GM12878 (cell line): ENCODE measurements around the gene PLRG1. TPM values are rescaled to one million over a fixed set of nuclear protein-coding genes. Genes with fewer than 3 reads are reported as not detected.

ENCODE experiments used
- ATAC-seq: fragments of 200-7000 bp; cut with Tn5 transposase; 3 replicates; pipeline ENCODE4 v1.9.1; 2020; ENCODE audit warnings: mild to moderate bottlenecking, moderate library complexity
- BruUV-seq: library from RNA; stranded (reverse); fragments of 400-500 nt; replicated peaks from 2 replicates; lab custom pipeline; 2021; lab: Mats Ljungman, UMichigan
- CTCF ChIA-PET: fragments of 300-600 bp; sonication (Branson Sonifier 250); formaldehyde crosslinking; extraction: SDS; loops from one replicate; lab custom pipeline; 2021; ENCODE audit warnings: inconsistent platforms; lab: Yijun Ruan, JAX
- POLR2A ChIA-PET: fragments of 350-600 bp; formaldehyde crosslinking; extraction: SDS; loops from one replicate; lab custom pipeline; 2021; ENCODE audit warnings: inconsistent platforms; lab: Charles Lee
- RAD21 ChIA-PET: fragments of 300-600 bp; sonication (Branson Sonifier 250); formaldehyde crosslinking; loops from one replicate; lab custom pipeline; 2023; ENCODE audit warnings: antibody characterized with exemption; ENCODE audit not compliant: unreplicated experiment; lab: Charles Lee
- SMC1A ChIA-PET: fragments of 300-600 bp; sonication (Branson Sonifier 250); formaldehyde crosslinking; loops from one replicate; lab custom pipeline; 2023; ENCODE audit not compliant: unreplicated experiment, uncharacterized antibody; lab: Charles Lee
- DNase-seq: peaks from one replicate; pipeline ENCODE4 v3.0.0-alpha.2; 2011; ENCODE audit warnings: low read depth, low spot score
- FAIRE-seq: peaks from 3 replicates; lab custom pipeline; 2011; peaks lifted over from hg19 to GRCh38; lab: Jason Lieb, UNC
- H2AFZ ChIP-seq: 2 replicates; pipeline ENCODE4 v1.6.0; 2011; ENCODE audit warnings: low read depth, low read length, control low read depth; ENCODE audit not compliant: control insufficient read depth
- H3K27ac ChIP-seq: 2 replicates; pipeline ENCODE4 v1.5.1; 2011; ENCODE audit warnings: control low read depth; ENCODE audit not compliant: control insufficient read depth, insufficient read depth
- H3K27me3 ChIP-seq, 2 experiments: replicated peaks in 1 of 2; 2 replicates each; pipeline versions ENCODE4 v1.6.0 to v1.6.1; 2011; ENCODE audit warnings: low read length in 1 of 2; ENCODE audit not compliant: control insufficient read depth in 2 of 2, insufficient read depth in 2 of 2
- H3K36me3 ChIP-seq, 2 experiments: 2 replicates each; pipeline ENCODE4 v1.5.1; 2011; ENCODE audit warnings: low read length in 1 of 2; ENCODE audit not compliant: control insufficient read depth in 2 of 2, insufficient read depth in 2 of 2
- H3K4me1 ChIP-seq: 2 replicates; pipeline ENCODE4 v1.6.1; 2011; ENCODE audit warnings: mild to moderate bottlenecking, low read length, moderate library complexity, mixed read lengths; ENCODE audit not compliant: control insufficient read depth, insufficient read depth
- H3K4me2 ChIP-seq: 2 replicates; pipeline ENCODE4 v1.6.0; 2011; ENCODE audit warnings: control low read depth; ENCODE audit not compliant: control insufficient read depth, insufficient read depth
- H3K4me3 ChIP-seq: fragments of 200-600 bp; sonication (generic); 2 replicates; pipeline ENCODE4 v1.5.1; 2016
- H3K79me2 ChIP-seq: 2 replicates; pipeline ENCODE4 v1.6.0; 2011; ENCODE audit warnings: low read length; ENCODE audit not compliant: control insufficient read depth, insufficient read depth
- H3K9ac ChIP-seq: 2 replicates; pipeline ENCODE4 v1.8.0; 2011; ENCODE audit warnings: low read length, control low read depth, mixed read lengths; ENCODE audit not compliant: control insufficient read depth, insufficient read depth
- H3K9me3 ChIP-seq: replicated peaks from 3 replicates; pipeline ENCODE4 v1.5.1; 2011; ENCODE audit warnings: mild to moderate bottlenecking, low read length; ENCODE audit not compliant: control insufficient read depth, insufficient read depth
- H4K20me1 ChIP-seq: 2 replicates; pipeline ENCODE4 v1.6.0; 2011; ENCODE audit not compliant: control insufficient read depth, insufficient read depth
- EP300 ChIP-seq, 2 experiments: fragments of 150-350 bp in 1 of 2; IDR thresholded peaks; 2 replicates each; pipeline ENCODE4 v1.6.1; 2011 to 2012; ENCODE audit warnings: low read depth in 2 of 2, low read length in 2 of 2, borderline replicate concordance in 1 of 2, improper control_type of control experiment in 1 of 2, inconsistent platforms in 1 of 2; ENCODE audit not compliant: control insufficient read depth in 1 of 2
- ETV6 ChIP-seq, 2 experiments: fragments of 450-650 bp in 1 of 2; IDR thresholded peaks in 1 of 2; conservative IDR thresholded peaks in 1 of 2; 2 replicates each; pipeline ENCODE4 v1.6.1; 2014; ENCODE audit warnings: antibody characterized with exemption in 1 of 2, borderline replicate concordance in 1 of 2, low read depth in 1 of 2, mild to moderate bottlenecking in 1 of 2, moderate library complexity in 1 of 2
- FOXK2 ChIP-seq: fragments of 450-650 bp; IDR thresholded peaks from 2 replicates; pipeline ENCODE4 v1.6.1; 2017; ENCODE audit warnings: mild to moderate bottlenecking, moderate library complexity
- MLLT1 ChIP-seq: fragments of 450-650 bp; IDR thresholded peaks from 2 replicates; pipeline ENCODE4 v1.6.1; 2016; ENCODE audit warnings: mild to moderate bottlenecking
- NFIC ChIP-seq: IDR thresholded peaks from 2 replicates; pipeline ENCODE4 v1.6.1; 2012; ENCODE audit warnings: low read depth, mild to moderate bottlenecking, inconsistent platforms, low read length, moderate library complexity
- SP1 ChIP-seq: IDR thresholded peaks from one replicate; pipeline ENCODE4 v1.6.1; 2011; ENCODE audit warnings: low read depth, low read length
- USF1 ChIP-seq: IDR thresholded peaks from 2 replicates; pipeline ENCODE4 v1.6.1; 2011; ENCODE audit warnings: borderline replicate concordance, low read depth, mild to moderate bottlenecking, moderate library complexity, mixed read lengths, low read length; ENCODE audit not compliant: insufficient read depth; ENCODE audit errors: extremely low read length
- WGBS: methylation state at CpG from one replicate; pipeline ENCODE4 v1.1.6; 2016; ENCODE audit warnings: low lambda C conversion rate; ENCODE audit not compliant: insufficient replicate concordance, insufficient coverage; ENCODE audit errors: missing lambda C conversion rate; 5-methylcytosine and 5-hydroxymethylcytosine counted together
- in situ Hi-C: fragments of 300-500 bp; cut with MboI; formaldehyde crosslinking; loops from 9 replicates; pipeline ENCODE4 v1.14.3; 2018; ENCODE audit warnings: mixed read lengths
- intact Hi-C: fragments of 100-400 bp; cut with micrococcal nuclease; formaldehyde crosslinking; loops from one replicate; pipeline ENCODE4 v1.14.2; 2022; ENCODE audit not compliant: unreplicated experiment
- polyA plus RNA-seq, 11 experiments: library from polyadenylated mRNA; depleted of rRNA in 4 of 11; unstranded in 6 of 11; stranded (reverse) in 5 of 11; fragments of >200 nt; fragmentation: Nextera tagmentation in 4 of 11; fragmentation: Illumina TruSeq in 1 of 11; extraction: Ambion mirVana in 4 of 11; extraction: Trizol in 1 of 11; gene quantifications; 1 replicate in 1 of 11; 2 replicates in 10 of 11; pipeline versions ENCODE4 v1.2.1 to v1.2.3, GENCODE V29; 2011 to 2016; ENCODE audit warnings: inconsistent platforms in 2 of 11, missing spikeins in 2 of 11, low read depth in 1 of 11
- total RNA-seq, 4 experiments: library from RNA; depleted of rRNA in 3 of 4; stranded (reverse); fragments of >200 nt in 3 of 4; fragmentation: Illumina TruSeq in 1 of 4; extraction: Trizol in 1 of 4; gene quantifications; 2 replicates each; pipeline versions ENCODE4 v1.2.1 to v1.2.3, GENCODE V29; 2013 to 2021
- TF ChIP-seq, protein P1 (sequence below): IDR thresholded peaks from 2 replicates; pipeline ENCODE4 v1.6.1; 2012; ENCODE audit warnings: low read depth, low read length, improper control_type of control experiment
- TF ChIP-seq, protein P2 (sequence below): fragments of 450-650 bp; IDR thresholded peaks from 2 replicates; pipeline ENCODE4 v1.6.1; 2017; ENCODE audit warnings: low read depth, mild to moderate bottlenecking, moderate library complexity

Gene PLRG1
- total and polyA plus RNA-seq, 10 of the 15 experiments (the other 5 are each of a cell fraction or from before 2014, with no cell fraction given): 54.7 to 182 (median 111) TPM

GRCh38 chr4:154583230-154583629, 33.0 kb upstream of the PLRG1 start:
- WGBS: 45% methylated on average over 3 of the region's 3 CpGs
- SMC1A ChIA-PET: no interaction called here
- BruUV-seq: no TSS peak
- no peaks in the 10 kb centered on the region for H3K79me2 ChIP-seq
- FAIRE-seq: no peak
- H2AFZ ChIP-seq: no peak overlapping the region
- no peaks in the 10 kb centered on the region for H3K36me3 ChIP-seq
- RAD21 ChIA-PET: no interaction called here
- no peaks in the 10 kb centered on the region for H3K4me1 ChIP-seq
- no peaks in the 10 kb centered on the region for H4K20me1 ChIP-seq
- intact Hi-C loops: no loop called here
- H3K9ac ChIP-seq: no peak overlapping the region
- H3K4me2 ChIP-seq: no peak overlapping the region
- no peak for ATAC-seq
- no peak overlapping the region for H3K4me3 ChIP-seq
- TF ChIP-seq, protein P1, sequence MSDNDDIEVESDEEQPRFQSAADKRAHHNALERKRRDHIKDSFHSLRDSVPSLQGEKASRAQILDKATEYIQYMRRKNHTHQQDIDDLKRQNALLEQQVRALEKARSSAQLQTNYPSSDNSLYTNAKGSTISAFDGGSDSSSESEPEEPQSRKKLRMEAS: no peak
- TF ChIP-seq SP1 (no peak), USF1 (no peak)
- H3K27me3 ChIP-seq: no peaks in the 10 kb centered on the region; a peak in 1 of 4 replicates
- no peaks in the 10 kb centered on the region for H3K9me3 ChIP-seq
- in situ Hi-C loops: no loop called here
- POLR2A ChIA-PET: no interaction called here
- CTCF ChIA-PET: no interaction called here
- H3K27ac ChIP-seq: no peak overlapping the region
- DNase-seq: no peak

DNA sequence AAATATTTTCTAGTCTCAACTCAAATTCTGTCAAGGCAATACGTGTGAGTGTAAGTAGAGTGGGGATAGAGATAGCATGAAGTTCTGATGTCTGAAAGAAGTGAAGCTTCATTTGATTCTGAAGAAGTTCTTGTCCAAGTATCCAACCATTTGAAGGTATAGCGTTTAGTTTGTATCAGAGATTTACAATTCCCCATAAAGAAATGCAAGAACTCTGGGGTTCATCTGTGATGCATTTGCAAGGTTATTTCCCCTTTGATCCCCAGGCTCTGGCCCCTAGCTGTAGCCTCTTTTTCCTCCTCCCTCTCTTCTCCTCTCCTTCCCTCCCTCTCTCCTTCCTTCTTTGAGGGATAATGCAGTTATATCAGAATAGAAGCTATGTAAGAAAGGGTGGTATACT, 32.5 kb upstream of the PLRG1 start:
- FAIRE-seq (no peak), DNase-seq (no peak), ATAC-seq (no peak)
- Histone ChIP-seq H3K4me1 (no peaks in the 10 kb centered on the region), H2AFZ (no peak overlapping the region), H3K27me3 (no peaks in the 10 kb centered on the region; a peak in 1 of 4 replicates), H3K9me3 (no peaks in the 10 kb centered on the region), H3K79me2 (no peaks in the 10 kb centered on the region), H4K20me1 (no peaks in the 10 kb centered on the region), H3K9ac (no peak overlapping the region), H3K27ac (no peak overlapping the region), H3K4me3 (no peak overlapping the region), H3K36me3 (no peaks in the 10 kb centered on the region), H3K4me2 (no peak overlapping the region)
- in situ Hi-C loops: no loop called here
- ChIA-PET RAD21 (no interaction called here), CTCF (no interaction called here), POLR2A (no interaction called here), SMC1A (no interaction called here)
- no TSS peak for BruUV-seq
- intact Hi-C loops: no loop called here
- WGBS: 24% methylated on average over 2 of the region's 2 CpGs
- no peak for TF ChIP-seq ETV6 (conservative IDR thresholded peaks at IDR 0.05 in 1 of 2, IDR thresholded peaks at IDR 0.05 in 1 of 2; ENCODE audit: borderline replicate concordance in 1 of 2, low read depth in 1 of 2)
- no peak for TF ChIP-seq NFIC
- TF ChIP-seq MLLT1: no peak
- TF ChIP-seq, protein P2, sequence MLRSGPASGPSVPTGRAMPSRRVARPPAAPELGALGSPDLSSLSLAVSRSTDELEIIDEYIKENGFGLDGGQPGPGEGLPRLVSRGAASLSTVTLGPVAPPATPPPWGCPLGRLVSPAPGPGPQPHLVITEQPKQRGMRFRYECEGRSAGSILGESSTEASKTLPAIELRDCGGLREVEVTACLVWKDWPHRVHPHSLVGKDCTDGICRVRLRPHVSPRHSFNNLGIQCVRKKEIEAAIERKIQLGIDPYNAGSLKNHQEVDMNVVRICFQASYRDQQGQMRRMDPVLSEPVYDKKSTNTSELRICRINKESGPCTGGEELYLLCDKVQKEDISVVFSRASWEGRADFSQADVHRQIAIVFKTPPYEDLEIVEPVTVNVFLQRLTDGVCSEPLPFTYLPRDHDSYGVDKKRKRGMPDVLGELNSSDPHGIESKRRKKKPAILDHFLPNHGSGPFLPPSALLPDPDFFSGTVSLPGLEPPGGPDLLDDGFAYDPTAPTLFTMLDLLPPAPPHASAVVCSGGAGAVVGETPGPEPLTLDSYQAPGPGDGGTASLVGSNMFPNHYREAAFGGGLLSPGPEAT: no peak
- TF ChIP-seq FOXK2: no peak
- no peak for TF ChIP-seq EP300 (IDR thresholded peaks at IDR 0.05; ENCODE audit: borderline replicate concordance in 1 of 2, control insufficient read depth in 1 of 2, low read depth in 2 of 2, low read length in 2 of 2)
